ACC112 (cell line): ENCODE data around the gene GRIA4.
"Not testable (repeated sequence)": the region's sequence is repeated elsewhere in the genome, so short reads cannot be mapped to it uniquely, and the experiment has no call there.

ENCODE experiments used
- H2AFZ ChIP-seq: fragments of 200-600 bp; sonication (generic); one replicate; pipeline ENCODE4 v1.6.0; 2017; ENCODE audit warnings: antibody characterized with exemption, low read length; ENCODE audit not compliant: unreplicated experiment
- H3K27ac ChIP-seq: fragments of 200-600 bp; sonication (generic); 2 replicates; pipeline ENCODE4 v1.5.1; 2014; ENCODE audit warnings: low read depth, mild to moderate bottlenecking, antibody characterized with exemption, low read length, moderate library complexity
- H3K27me3 ChIP-seq: fragments of 200-600 bp; sonication (generic); 2 replicates; pipeline ENCODE4 v1.6.1; 2014; ENCODE audit warnings: mild to moderate bottlenecking, antibody characterized with exemption, low read length, moderate library complexity, mixed read lengths; ENCODE audit not compliant: insufficient read depth
- H3K36me3 ChIP-seq: fragments of 200-600 bp; sonication (generic); 2 replicates; pipeline ENCODE4 v1.6.1; 2016; ENCODE audit warnings: mild to moderate bottlenecking, antibody characterized with exemption, low read length, moderate library complexity, mixed read lengths; ENCODE audit not compliant: insufficient read depth
- H3K4me1 ChIP-seq: fragments of 200-600 bp; sonication (generic); one replicate; pipeline ENCODE4 v1.6.1; 2016; ENCODE audit warnings: low read length, mixed read lengths; ENCODE audit not compliant: insufficient read depth, unreplicated experiment, control insufficient read depth
- H3K4me3 ChIP-seq: fragments of 200-600 bp; sonication (generic); 2 replicates; pipeline ENCODE4 v1.5.1; 2014; ENCODE audit warnings: mild to moderate bottlenecking, low read depth, low read length
- H3K79me2 ChIP-seq: fragments of 200-600 bp; sonication (generic); one replicate; pipeline ENCODE4 v1.6.0; 2016; ENCODE audit warnings: low read length; ENCODE audit not compliant: control insufficient read depth, unreplicated experiment, insufficient read depth

The GRIA4 gene

GRCh38 chr11:105988197-105988596 is 378.3 kb downstream of the GRIA4 start:
- no peak overlapping the region for H3K4me3 ChIP-seq
- H3K27ac ChIP-seq, result no peak overlapping the region
- H3K79me2 ChIP-seq, result no peaks in the 10 kb centered on the region
- H2AFZ ChIP-seq, result no peak overlapping the region
- H3K27me3 ChIP-seq, result no peaks in the 10 kb centered on the region
- 0 out of 2 replicates have a peak, but pooled peaks cover under 1% of the 10 kb centered on the region for H3K36me3 ChIP-seq
- H3K4me1 ChIP-seq, result no peaks in the 10 kb centered on the region

GRCh38 chr11:105989124-105989523 is 379.3 kb downstream of the GRIA4 start:
- Histone ChIP-seq H3K36me3 (peaks cover 8% of the 10 kb centered on the region), H3K27ac (no peak overlapping the region), H3K4me1 (no peaks in the 10 kb centered on the region), H3K27me3 (no peaks in the 10 kb centered on the region), H2AFZ (no peak overlapping the region), H3K4me3 (no peak overlapping the region), H3K79me2 (no peaks in the 10 kb centered on the region)

GRCh38 chr11:105991888-105992287 is 382.0 kb downstream of the GRIA4 start:
- no peaks in the 10 kb centered on the region for H3K27me3 ChIP-seq
- H3K79me2 ChIP-seq, result no peaks in the 10 kb centered on the region
- no peak overlapping the region for H3K27ac ChIP-seq
- peaks cover 19% of the 10 kb centered on the region for H3K36me3 ChIP-seq
- H2AFZ ChIP-seq, result no peak overlapping the region
- H3K4me3 ChIP-seq, result no peak overlapping the region
- H3K4me1 ChIP-seq, result no peaks in the 10 kb centered on the region

- H3K4me1 ChIP-seq, result no peaks in the 10 kb centered on the region
- no peaks in the 10 kb centered on the region for H3K79me2 ChIP-seq
- no peak overlapping the region for H3K27ac ChIP-seq
- no peaks in the 10 kb centered on the region for H3K27me3 ChIP-seq
- H3K36me3 ChIP-seq, result peaks cover 17% of the 10 kb centered on the region
- H2AFZ ChIP-seq, result no peak overlapping the region
- no peak overlapping the region for H3K4me3 ChIP-seq
Observed at GRCh38 chr11:106001304-106002012, 391.6 kb downstream of the GRIA4 start.

- H3K4me3 ChIP-seq, H2AFZ ChIP-seq, H3K4me1 ChIP-seq, H3K79me2 ChIP-seq, H3K27me3 ChIP-seq, H3K27ac ChIP-seq: not testable (repeated sequence)
- H3K36me3 ChIP-seq, result peaks cover 31% of the 10 kb centered on the region
Observed at GRCh38 chr11:106003094-106003493, 393.2 kb downstream of the GRIA4 start.

GRCh38 chr11:106011481-106011880 is 401.6 kb downstream of the GRIA4 start:
- Histone ChIP-seq H3K79me2 (peaks cover 28% of the 10 kb centered on the region), H3K36me3 (peaks cover 49% of the 10 kb centered on the region)

GRCh38 chr11:106012744-106013143 is 402.9 kb downstream of the GRIA4 start:
- H3K27ac ChIP-seq, result peak overlapping the region; percentile 54
- H3K4me1 ChIP-seq, result peaks cover 22% of the 10 kb centered on the region
- H3K79me2 ChIP-seq, result peaks cover 35% of the 10 kb centered on the region
- H3K4me3 ChIP-seq, result no peak overlapping the region
- H2AFZ ChIP-seq, result no peak overlapping the region
- peaks cover 38% of the 10 kb centered on the region for H3K36me3 ChIP-seq
- H3K27me3 ChIP-seq, result no peaks in the 10 kb centered on the region

More at GRCh38 chr11:106011481-106011880, 401.6 kb downstream of the GRIA4 start:
- Histone ChIP-seq H3K4me3 (no peak overlapping the region), H3K27me3 (no peaks in the 10 kb centered on the region), H3K4me1 (peaks cover 22% of the 10 kb centered on the region), H3K27ac (no peak overlapping the region), H2AFZ (no peak overlapping the region)

- Histone ChIP-seq H2AFZ (no peak overlapping the region), H3K36me3 (peaks cover 25% of the 10 kb centered on the region), H3K4me1 (peaks cover 32% of the 10 kb centered on the region), H3K27ac (no peak overlapping the region), H3K4me3 (no peak overlapping the region), H3K27me3 (no peaks in the 10 kb centered on the region), H3K79me2 (peaks cover 43% of the 10 kb centered on the region)
Observed at GRCh38 chr11:106014035-106014434, 404.2 kb downstream of the GRIA4 start.

GRCh38 chr11:106014620-106015019 is 404.7 kb downstream of the GRIA4 start:
- peaks cover 23% of the 10 kb centered on the region for H3K36me3 ChIP-seq
- no peak overlapping the region for H2AFZ ChIP-seq
- H3K4me3 ChIP-seq, result no peak overlapping the region
- H3K27ac ChIP-seq, result no peak overlapping the region
- H3K4me1 ChIP-seq, result peaks cover 35% of the 10 kb centered on the region
- no peaks in the 10 kb centered on the region for H3K27me3 ChIP-seq
- peaks cover 47% of the 10 kb centered on the region for H3K79me2 ChIP-seq

- Histone ChIP-seq H3K27me3 (no peaks in the 10 kb centered on the region), H2AFZ (no peak overlapping the region), H3K4me3 (no peak overlapping the region), H3K79me2 (peaks cover 52% of the 10 kb centered on the region), H3K36me3 (peaks cover 23% of the 10 kb centered on the region), H3K27ac (no peak overlapping the region), H3K4me1 (peaks cover 40% of the 10 kb centered on the region)
Observed at GRCh38 chr11:106015066-106015465, 405.2 kb downstream of the GRIA4 start.

GRCh38 chr11:106017093-106017492 is 407.2 kb downstream of the GRIA4 start:
- H3K4me1 ChIP-seq, result peaks cover 38% of the 10 kb centered on the region
- no peak overlapping the region for H2AFZ ChIP-seq
- H3K4me3 ChIP-seq, result no peak overlapping the region
- no peak overlapping the region for H3K27ac ChIP-seq
- peaks cover 59% of the 10 kb centered on the region for H3K79me2 ChIP-seq
- H3K27me3 ChIP-seq, result no peaks in the 10 kb centered on the region
- peaks cover 8% of the 10 kb centered on the region for H3K36me3 ChIP-seq
